Activated CD8-positive, alpha-beta memory T cell treated with anti-CD3 and anti-CD28 coated beads for 1 hour (primary cell): Measurements from ENCODE around the gene MAPK12.

Experiments
- DNase-seq, 2 donors: peaks; one replicate each; pipeline ENCODE4 v3.0.0-alpha.2; 2020; ENCODE audit warnings: low read depth in 1 of 2; ENCODE audit errors: extremely low read depth in 1 of 2

MAPK12 gene

DNA sequence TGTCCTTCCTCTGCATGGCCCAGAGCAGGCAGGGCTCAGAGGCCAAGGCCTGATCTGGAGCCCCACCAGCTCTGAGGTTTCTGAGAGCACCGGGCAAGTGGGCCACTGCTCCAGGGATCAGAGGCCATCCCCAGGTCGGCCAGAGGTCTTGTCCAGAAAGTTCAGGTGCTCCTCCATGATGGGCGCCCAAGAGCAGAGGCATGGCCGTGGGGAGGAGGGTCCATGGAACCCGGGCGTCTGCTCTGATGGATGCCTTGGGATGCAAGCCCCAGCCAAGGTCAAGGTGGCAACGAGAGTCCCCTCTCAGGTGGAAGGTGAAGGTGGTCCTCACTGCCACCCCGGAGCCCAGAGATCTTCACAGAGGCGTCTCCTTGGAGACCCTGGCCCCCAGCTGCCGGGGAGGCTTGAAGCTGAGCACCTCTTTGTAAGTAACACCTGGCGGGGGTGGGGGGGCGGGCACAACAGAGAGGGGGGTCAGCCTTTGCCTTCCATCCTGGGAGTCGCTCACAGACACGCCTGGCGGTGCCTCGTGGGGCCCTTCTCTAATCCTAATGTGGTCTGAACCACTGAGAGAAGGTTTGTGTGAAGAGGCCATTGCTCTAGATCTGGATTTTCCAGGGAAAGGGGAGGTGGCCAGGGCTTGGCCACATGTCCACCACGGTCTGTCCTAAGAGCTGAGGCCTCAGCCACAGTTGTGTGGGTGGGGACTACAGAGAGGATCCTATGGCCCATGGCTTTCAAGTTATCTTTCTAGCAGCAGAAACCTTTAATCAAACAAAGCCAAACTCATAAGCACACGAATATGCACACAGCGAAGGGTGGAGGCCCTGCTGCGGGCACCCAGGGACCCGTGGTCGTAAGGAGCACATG, 8.2 kb downstream of the MAPK12 start:
- no peak for DNase-seq

GRCh38 chr22:50252082-50253045, 9.1 kb downstream of the MAPK12 start:
- peak in 1 of 2 donors; percentile 62 for DNase-seq

DNA sequence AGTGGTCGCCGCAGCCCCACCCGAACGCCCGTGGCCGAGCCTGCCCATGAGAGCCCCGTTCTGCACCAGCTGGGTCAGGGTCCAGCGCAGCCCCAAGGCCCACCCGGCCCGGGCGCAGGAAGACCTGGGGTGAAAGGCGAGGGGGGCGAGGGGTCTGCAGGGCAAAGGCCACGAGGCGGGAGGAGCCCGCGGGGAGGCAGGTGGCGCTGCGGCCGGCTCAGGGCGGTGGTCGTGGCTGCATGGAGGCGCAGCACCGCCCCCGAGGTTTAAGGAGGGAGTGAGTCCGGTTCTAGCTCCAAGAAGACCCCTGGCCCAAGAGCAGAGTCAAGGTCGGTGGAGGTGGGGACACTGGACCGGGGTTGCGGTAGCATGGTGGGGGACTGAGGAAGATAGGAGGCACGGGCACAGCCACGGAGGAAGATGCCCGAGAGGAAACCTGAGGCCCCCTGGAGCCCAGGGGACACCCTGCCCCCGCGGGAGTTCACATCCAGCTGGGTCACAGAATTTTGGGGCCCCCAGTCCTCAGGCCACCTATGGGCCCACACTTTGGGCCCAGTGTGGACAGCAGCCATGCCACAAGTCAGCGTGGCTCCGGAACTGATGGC, 9.9 kb downstream of the MAPK12 start:
- no peak for DNase-seq

DNA sequence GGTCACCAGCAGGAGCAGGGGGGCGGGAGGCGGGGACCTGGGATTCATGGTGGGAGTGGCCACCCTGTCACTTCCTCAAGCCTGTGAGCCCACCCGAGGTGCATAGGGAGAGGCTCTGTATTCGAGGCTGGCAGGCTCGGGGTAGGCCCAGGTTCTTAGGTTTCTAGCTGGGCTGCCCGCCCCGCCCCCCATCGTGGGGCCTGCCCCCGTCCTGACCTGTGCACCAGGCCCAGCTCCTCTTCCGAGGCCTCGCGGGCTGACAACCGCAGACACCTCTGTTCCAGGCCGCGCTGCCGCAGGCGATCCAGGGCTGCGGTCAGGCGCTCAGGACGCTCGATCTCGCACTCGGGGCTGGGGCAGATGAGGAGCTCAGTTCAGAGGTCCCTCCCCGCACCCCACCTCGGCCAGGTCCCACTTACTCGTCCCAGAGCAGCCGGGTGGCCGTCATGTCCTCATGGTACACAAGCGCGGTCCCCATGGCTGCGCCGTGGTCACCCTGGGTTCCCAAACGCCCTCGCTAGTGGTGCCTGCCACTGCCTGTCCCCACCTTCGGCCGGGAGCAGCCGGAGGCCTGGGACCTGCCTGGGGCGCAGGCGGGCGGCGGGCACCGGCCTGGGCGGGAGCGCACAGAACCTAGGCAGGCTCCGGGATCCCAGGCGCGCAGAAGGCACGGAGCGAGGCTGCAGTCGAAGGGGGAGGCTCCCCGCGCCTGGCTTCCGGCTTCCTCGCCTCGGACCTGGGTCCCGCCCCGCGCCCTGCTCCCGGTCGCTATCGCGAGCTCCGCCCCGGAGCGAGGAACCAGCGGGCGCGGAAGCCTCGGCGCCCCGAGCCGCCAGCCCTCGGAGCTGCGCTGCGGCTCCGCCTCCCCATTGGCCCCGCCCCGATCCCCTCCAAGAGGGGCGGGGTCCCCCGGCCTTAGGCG, 10.7 kb downstream of the MAPK12 start, which contains the start of gene HDAC10:
TSS of gene HDAC10 (minus strand) at position 711 of the 922 bp plus-strand sequence. CDS start at position 478, 233 bp downstream.
- peak in 1 of 2 donors; percentile 69 for DNase-seq

DNA sequence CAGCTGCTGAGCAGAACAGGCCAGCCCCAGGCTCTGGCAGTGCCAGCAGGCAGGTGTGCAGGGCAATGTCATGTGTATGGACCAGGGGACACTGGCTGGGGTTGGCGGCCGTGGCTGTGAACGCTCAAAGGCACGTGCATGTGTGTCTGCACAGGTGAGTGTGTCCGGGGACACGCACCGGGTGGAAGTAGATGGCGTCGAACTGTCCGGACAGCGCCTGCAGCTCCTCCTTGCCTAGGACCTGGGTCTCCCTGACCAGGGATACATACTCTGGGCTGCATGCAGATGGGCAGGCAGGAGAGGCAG, 11.3 kb downstream of the MAPK12 start:
- no peak for DNase-seq

GRCh38 chr22:50249341-50250248, 11.9 kb downstream of the MAPK12 start:
- no peak for DNase-seq

DNA sequence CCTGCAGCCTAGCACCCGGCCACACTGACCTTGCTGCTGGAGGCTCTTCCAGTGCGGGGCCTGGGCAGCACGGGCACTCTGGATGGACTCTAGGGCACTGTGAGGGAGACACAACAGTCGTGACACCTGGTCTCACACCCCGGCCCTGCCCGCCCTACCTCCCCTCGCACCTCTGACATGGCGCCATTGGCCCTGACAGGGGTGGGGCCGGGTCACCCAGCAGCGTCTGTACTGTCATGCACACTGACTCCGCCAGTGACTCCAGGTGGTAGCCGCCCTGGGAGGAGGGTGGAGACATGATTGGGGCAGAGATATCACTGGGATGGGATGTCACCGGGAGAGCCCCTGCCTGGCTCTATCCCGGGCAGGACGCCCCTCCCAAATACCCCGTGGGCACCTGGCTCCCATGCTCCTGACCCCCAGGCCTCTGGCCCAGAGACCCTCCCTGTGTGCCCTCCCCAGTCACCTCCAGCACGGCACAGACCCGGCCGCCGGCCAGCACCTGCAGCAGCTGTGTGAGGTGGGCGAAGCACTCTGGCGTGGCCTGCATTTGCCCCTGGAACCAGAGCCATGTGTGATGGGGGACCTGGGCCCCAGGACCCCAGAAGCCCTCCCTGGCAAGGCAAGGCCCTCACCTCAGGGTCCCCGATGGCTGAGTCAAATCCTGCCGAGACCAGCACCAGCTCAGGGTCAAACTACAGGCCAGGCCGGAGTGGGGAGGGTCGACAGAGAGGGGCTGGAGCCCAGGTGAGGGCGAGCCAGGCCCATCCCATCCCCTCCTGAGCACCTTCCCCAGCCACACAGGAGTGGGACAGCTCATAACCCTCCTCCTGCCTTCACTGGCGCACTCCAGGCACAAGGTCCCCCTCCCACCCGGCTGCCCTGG, 13.0 kb downstream of the MAPK12 start:
- no peak for DNase-seq

- DNase-seq = no peak
These were observed 13.7 kb downstream of the MAPK12 start for GRCh38 chr22:50247748-50248147.

DNA sequence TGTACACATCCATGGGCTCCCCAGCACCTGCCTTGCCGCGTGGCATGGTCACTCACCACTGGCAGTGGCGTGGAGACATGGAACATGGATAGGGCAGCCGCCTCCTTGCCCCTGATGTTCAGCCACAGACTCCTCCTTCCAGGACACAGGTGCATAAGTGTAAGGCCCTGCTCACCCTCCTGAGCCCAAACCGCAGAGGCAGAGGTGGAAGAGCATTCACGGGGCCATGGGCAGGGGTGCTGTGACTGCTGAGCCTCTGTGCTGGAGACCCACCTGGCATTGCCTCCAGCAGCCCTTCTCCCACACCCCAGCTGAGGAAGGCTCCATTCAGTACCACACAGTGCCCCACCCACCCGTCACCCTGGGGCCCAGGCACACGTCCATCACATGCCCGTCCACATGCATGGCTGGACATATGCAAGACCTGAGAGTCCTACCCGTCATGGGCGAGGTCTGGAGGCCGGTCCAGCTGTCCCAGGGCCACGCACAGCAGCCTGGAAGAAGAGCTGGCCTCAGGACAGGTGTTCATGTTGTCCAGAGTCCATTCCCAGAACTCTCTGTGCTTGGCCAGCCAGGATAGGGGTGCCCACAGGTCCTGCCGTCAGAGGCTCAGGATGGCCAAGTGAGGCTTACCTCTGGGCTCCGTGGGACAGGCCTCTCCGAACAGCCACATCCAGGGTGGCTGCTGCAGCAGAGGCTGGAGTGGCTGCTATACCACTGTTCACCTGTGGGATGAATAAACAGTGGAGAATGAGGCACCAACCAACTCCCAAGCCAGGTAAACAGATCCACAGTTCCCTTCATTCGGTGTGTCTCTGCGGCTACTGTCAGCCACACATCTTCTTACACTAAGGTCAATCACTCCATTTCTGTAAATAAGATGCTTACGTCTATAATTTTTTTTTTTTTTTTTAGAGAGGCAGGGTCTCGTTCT, 15.0 kb downstream of the MAPK12 start:
- no peak for DNase-seq

- DNase-seq = no peak
These were observed 16.0 kb downstream of the MAPK12 start for GRCh38 chr22:50245214-50246072.

DNA sequence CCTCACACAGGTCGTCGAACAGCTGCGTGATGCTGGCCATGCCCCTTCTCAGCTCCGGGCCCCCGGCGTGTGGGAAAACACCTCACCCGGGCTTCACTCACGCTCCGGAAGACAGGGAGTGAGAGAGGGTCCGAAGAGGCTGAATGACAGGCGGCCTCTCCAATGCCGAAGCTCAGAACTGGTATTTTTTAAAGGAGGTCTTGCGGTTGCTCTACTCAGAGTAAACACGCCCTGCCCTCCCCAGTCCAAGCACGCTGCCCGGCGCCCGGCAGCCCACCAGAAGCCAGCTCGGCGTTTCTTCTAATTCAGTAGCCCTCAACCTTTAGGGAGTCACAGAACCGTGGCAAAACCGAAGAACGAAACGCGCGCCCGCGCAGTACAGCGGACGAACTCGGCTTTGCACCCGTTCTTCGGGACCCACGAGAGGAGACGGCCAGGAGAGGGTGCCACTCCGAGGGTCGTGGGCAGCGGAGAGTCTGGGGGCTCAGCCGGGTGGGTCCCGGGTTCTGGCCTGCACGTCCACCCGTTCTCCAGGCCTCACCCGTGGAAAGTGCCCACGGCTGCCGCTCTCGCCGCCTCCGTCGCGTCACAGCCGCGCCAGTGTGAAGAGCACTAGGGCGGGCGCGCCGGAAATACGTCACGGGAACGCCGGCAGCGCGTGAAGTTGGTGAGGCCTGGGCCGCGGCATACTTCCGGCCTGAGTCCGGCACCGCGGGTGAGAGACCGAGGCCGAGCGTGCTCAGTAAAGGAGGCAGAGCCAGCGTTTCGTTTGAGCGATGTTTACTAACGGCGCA, 16.9 kb downstream of the MAPK12 start, which contains the start of gene TUBGCP6:
TSS of gene TUBGCP6 (minus strand) at position 604 of the 794 bp plus-strand sequence. CDS start at position 40, 564 bp downstream.
- DNase-seq = peak; percentile 72 to 92

DNA sequence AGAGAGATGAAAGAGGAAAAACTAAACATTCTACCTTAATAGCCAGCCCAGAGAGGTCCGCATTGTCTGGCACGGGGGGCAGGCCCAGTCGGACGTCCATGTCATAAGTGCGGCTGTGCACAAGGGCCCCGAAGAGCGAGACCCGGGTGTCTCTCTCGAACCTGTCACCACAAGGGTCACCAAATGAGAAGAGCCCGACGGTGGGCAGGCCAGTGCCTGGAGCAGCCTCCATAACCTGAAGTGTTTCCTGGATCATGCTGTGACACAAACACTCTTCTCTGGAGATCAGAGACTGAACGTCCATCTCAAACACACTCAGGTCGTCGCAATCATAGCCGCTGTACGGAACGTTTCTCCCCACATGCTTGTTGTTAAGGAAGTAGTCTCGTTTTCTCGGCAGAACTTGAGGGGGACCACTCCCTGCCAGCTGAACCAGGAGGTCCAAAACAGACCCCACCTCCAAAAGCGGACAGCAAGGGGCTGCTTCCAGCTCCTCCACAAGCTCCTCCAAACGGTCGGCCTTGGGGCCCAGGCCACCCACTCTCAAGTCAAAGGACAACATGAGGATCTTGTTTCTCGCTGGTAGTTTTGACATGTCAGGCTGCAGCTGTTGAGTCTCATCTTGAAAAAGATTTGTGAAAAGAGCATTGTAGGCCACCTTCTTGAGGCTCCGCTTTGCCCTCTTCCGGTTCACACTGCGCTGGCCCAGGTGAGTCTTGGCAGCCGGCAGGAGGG, 17.6 kb downstream of the MAPK12 start:
- no peak for DNase-seq

GRCh38 chr22:50242406-50242949, 19.0 kb downstream of the MAPK12 start:
- no peak for DNase-seq

GRCh38 chr22:50238755-50239154, 22.7 kb downstream of the MAPK12 start:
- no peak for DNase-seq
